Measurements from ENCODE around the gene COL2A1. TPM values are rescaled to one million over a fixed set of nuclear protein-coding genes. Genes with fewer than 3 reads are reported as not detected.

Gene COL2A1
- total RNA-seq, 1 experiment from 2014 or later, result 1.4 TPM

GRCh38 chr12:47946413-47947323, 57.6 kb downstream of the COL2A1 start:
- no peaks in the 10 kb centered on the region for H3K9me3 ChIP-seq (ENCODE audit: control insufficient read depth, insufficient read depth, low read depth, low read length)
- intact Hi-C loops (cut with micrococcal nuclease; ENCODE audit: unreplicated experiment), result no loop called here
- in situ Hi-C loops (cut with HindIII; ENCODE audit: low pct_unique_long_range_greater_than_20kb, low sequenced_read_pairs), result no loop called here
- H3K27me3 ChIP-seq (ENCODE audit: control insufficient read depth, insufficient read depth, low read length), result no peaks in the 10 kb centered on the region
- no TSS peak for BruUV-seq (replicated peaks)
- H3K4me1 ChIP-seq (ENCODE audit: control insufficient read depth, insufficient read depth, low read length), result no peaks in the 10 kb centered on the region; the same call in 1 of the 2 replicates
- H3K27ac ChIP-seq (ENCODE audit: low read length), result no peak overlapping the region
- no peak for DNase-seq (ENCODE audit: low read depth, low spot score)
- ATAC-seq, result no peak
- ChIA-PET CTCF (interaction anchor here (0.7 kb wide), 1 partner anchor 123 kb away, joined by 3 read pairs; no protein-coding TSS in a partner anchor), POLR2A (interaction anchor here (0.6 kb wide), 1 partner anchor 7 kb away, joined by 3 read pairs; no protein-coding TSS in a partner anchor)
- no peak for TF ChIP-seq TCF7L2 (IDR thresholded peaks at IDR 0.05; ENCODE audit: low read depth, low read length)
- no peak for TF ChIP-seq POLR2AphosphoS5 (IDR thresholded peaks at IDR 0.05; ENCODE audit: low read depth, low read length)
- TF ChIP-seq, protein P1, sequence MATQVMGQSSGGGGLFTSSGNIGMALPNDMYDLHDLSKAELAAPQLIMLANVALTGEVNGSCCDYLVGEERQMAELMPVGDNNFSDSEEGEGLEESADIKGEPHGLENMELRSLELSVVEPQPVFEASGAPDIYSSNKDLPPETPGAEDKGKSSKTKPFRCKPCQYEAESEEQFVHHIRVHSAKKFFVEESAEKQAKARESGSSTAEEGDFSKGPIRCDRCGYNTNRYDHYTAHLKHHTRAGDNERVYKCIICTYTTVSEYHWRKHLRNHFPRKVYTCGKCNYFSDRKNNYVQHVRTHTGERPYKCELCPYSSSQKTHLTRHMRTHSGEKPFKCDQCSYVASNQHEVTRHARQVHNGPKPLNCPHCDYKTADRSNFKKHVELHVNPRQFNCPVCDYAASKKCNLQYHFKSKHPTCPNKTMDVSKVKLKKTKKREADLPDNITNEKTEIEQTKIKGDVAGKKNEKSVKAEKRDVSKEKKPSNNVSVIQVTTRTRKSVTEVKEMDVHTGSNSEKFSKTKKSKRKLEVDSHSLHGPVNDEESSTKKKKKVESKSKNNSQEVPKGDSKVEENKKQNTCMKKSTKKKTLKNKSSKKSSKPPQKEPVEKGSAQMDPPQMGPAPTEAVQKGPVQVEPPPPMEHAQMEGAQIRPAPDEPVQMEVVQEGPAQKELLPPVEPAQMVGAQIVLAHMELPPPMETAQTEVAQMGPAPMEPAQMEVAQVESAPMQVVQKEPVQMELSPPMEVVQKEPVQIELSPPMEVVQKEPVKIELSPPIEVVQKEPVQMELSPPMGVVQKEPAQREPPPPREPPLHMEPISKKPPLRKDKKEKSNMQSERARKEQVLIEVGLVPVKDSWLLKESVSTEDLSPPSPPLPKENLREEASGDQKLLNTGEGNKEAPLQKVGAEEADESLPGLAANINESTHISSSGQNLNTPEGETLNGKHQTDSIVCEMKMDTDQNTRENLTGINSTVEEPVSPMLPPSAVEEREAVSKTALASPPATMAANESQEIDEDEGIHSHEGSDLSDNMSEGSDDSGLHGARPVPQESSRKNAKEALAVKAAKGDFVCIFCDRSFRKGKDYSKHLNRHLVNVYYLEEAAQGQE (IDR thresholded peaks at IDR 0.05; ENCODE audit: insufficient read depth in 1 of 2, low read depth in 2 of 2, low read length in 1 of 2), result no peak
- no peak for TF ChIP-seq SIN3A (IDR thresholded peaks at IDR 0.05; ENCODE audit: borderline replicate concordance, insufficient read depth, low read depth, low read length)
- H3K36me3 ChIP-seq (ENCODE audit: control insufficient read depth, insufficient read depth, low read length), result no peaks in the 10 kb centered on the region
- no peak overlapping the region for H3K4me3 ChIP-seq (ENCODE audit: low read depth in 2 of 2, low read length in 2 of 2)

DNA sequence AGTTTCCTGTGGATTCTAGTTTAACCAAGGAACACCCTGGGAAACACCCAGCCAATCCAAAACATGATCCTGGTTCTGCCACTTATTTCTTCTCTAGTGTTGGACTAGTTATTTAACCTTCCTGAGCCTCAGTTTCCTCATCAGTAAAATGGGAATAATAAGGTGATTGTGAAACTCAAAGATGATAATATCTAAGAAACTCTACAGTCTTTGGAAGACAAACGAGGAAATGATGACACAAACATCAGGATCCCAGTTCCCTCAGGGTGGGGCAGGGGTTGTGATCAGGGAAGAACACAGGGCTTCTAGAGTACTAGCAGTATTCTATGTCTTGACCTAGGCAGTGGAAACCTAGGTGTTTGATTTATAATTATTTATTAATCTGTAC, 58.9 kb downstream of the COL2A1 start:
- CTCF ChIA-PET, result no interaction called here
- Histone ChIP-seq H3K36me3 (ENCODE audit: control insufficient read depth, insufficient read depth, low read length) (no peaks in the 10 kb centered on the region), H3K4me1 (ENCODE audit: control insufficient read depth, insufficient read depth, low read length) (no peaks in the 10 kb centered on the region; the same call in 1 of the 2 replicates), H3K9me3 (ENCODE audit: control insufficient read depth, insufficient read depth, low read depth, low read length) (no peaks in the 10 kb centered on the region), H3K4me3 (ENCODE audit: low read depth in 2 of 2, low read length in 2 of 2) (no peak overlapping the region), H3K27me3 (ENCODE audit: control insufficient read depth, insufficient read depth, low read length) (no peaks in the 10 kb centered on the region), H3K27ac (ENCODE audit: low read length) (no peak overlapping the region)
- BruUV-seq (replicated peaks), result no TSS peak
- no peak for DNase-seq (ENCODE audit: low read depth, low spot score)
- ATAC-seq, result no peak
- no peak for TF ChIP-seq SIN3A (IDR thresholded peaks at IDR 0.05; ENCODE audit: borderline replicate concordance, insufficient read depth, low read depth, low read length)
- no peak for TF ChIP-seq POLR2AphosphoS5 (IDR thresholded peaks at IDR 0.05; ENCODE audit: low read depth, low read length)
- TF ChIP-seq TCF7L2 (IDR thresholded peaks at IDR 0.05; ENCODE audit: low read depth, low read length), result no peak
- TF ChIP-seq, protein P2, sequence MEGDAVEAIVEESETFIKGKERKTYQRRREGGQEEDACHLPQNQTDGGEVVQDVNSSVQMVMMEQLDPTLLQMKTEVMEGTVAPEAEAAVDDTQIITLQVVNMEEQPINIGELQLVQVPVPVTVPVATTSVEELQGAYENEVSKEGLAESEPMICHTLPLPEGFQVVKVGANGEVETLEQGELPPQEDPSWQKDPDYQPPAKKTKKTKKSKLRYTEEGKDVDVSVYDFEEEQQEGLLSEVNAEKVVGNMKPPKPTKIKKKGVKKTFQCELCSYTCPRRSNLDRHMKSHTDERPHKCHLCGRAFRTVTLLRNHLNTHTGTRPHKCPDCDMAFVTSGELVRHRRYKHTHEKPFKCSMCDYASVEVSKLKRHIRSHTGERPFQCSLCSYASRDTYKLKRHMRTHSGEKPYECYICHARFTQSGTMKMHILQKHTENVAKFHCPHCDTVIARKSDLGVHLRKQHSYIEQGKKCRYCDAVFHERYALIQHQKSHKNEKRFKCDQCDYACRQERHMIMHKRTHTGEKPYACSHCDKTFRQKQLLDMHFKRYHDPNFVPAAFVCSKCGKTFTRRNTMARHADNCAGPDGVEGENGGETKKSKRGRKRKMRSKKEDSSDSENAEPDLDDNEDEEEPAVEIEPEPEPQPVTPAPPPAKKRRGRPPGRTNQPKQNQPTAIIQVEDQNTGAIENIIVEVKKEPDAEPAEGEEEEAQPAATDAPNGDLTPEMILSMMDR (IDR thresholded peaks at IDR 0.05), result no peak
- TF ChIP-seq, protein P1 (IDR thresholded peaks at IDR 0.05; ENCODE audit: insufficient read depth in 1 of 2, low read depth in 2 of 2, low read length in 1 of 2), result no peak
- POLR2A ChIA-PET, result no interaction called here
- in situ Hi-C loops (cut with HindIII; ENCODE audit: low pct_unique_long_range_greater_than_20kb, low sequenced_read_pairs), result no loop called here
- intact Hi-C loops (cut with micrococcal nuclease; ENCODE audit: unreplicated experiment), result no loop called here
